Neural crest cell (in vitro differentiated cells): ENCODE data around the gene AAMP. TPM values are rescaled to one million over a fixed set of nuclear protein-coding genes. Genes with fewer than 3 reads are reported as not detected.

ENCODE experiments used
- DNase-seq: peaks from one replicate; pipeline ENCODE4 v3.0.0; 2021; ENCODE audit warnings: low read depth, mixed read lengths, low spot score
- H3K27ac Mint-ChIP-seq: one replicate; pipeline ENCODE4 v1.8.0; 2021; ENCODE audit warnings: mild to moderate bottlenecking, mixed read lengths; ENCODE audit not compliant: unreplicated experiment
- H3K27me3 Mint-ChIP-seq: 2 replicates; pipeline ENCODE4 v1.8.0; 2021; ENCODE audit warnings: low read depth, mild to moderate bottlenecking, mixed read lengths
- H3K36me3 Mint-ChIP-seq: 2 replicates; pipeline ENCODE4 v1.8.0; 2021; ENCODE audit warnings: low read depth, mild to moderate bottlenecking, mixed read lengths
- H3K4me1 Mint-ChIP-seq: 2 replicates; pipeline ENCODE4 v1.8.0; 2021; ENCODE audit warnings: mixed read lengths
- H3K4me3 Mint-ChIP-seq: one replicate; pipeline ENCODE4 v1.8.0; 2021; ENCODE audit warnings: mild to moderate bottlenecking, mixed read lengths
- H3K9me3 Mint-ChIP-seq: 2 replicates; pipeline ENCODE4 v1.8.0; 2021; ENCODE audit warnings: mixed read lengths
- total RNA-seq: library from RNA; stranded (reverse); gene quantifications from 2 replicates; pipeline ENCODE4 v1.2.1, GENCODE V29; 2021
- TF ChIP-seq, protein P1 (sequence below): fragments of 200-600 bp; sonication (generic); conservative IDR thresholded peaks from 2 replicates; pipeline ENCODE4 v1.5.0; 2021; ENCODE audit warnings: antibody characterized with exemption, mild to moderate bottlenecking

Gene AAMP
- total RNA-seq, 1 donor from 2014 or later: 76.6 TPM

DNA sequence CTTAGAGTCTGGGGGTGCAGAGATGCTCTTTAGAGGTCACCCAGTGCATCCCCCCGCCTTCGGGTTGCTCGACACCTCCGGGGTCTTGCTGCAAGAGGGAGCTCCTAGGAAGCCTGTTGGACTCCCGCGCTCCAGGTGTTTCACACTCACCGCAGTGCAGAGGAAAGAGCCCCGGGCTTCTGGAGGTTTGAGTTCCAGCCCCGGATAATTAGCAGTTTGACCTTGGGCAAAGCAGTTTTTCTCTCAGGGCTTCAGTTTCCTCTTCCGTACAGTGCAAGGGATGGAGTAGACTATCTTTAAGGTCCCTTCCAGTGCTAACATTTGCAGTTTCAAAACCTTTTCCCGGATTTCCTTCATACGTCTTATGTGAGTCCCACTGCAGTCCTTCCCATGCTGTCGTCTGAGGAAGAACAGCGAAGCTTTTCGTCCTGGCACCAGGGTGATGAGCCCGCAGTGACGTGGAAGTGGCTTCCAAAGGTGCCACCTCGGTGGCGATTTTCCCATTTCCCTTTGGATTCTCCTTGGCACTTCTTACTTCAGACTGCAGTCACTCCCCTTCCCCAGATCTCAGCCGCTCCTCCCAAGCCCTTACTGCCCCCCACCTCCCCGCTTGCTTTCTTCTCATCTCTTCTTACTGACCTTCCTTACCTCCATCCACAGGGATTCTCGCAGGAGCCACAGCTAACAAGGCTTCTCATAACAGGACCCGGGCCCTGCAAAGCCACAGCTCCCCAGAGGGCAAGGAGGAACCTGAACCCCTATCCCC, 967 bp upstream of the AAMP start:
- H3K4me3 Mint-ChIP-seq: peak overlapping the region; percentile 98
- peaks cover 7% of the 10 kb centered on the region for H3K36me3 Mint-ChIP-seq
- H3K9me3 Mint-ChIP-seq: no peaks in the 10 kb centered on the region
- H3K27me3 Mint-ChIP-seq: no peaks in the 10 kb centered on the region
- H3K27ac Mint-ChIP-seq: peak overlapping the region; percentile 85
- no peak for DNase-seq
- peaks cover 38% of the 10 kb centered on the region for H3K4me1 Mint-ChIP-seq
- TF ChIP-seq, protein P1, sequence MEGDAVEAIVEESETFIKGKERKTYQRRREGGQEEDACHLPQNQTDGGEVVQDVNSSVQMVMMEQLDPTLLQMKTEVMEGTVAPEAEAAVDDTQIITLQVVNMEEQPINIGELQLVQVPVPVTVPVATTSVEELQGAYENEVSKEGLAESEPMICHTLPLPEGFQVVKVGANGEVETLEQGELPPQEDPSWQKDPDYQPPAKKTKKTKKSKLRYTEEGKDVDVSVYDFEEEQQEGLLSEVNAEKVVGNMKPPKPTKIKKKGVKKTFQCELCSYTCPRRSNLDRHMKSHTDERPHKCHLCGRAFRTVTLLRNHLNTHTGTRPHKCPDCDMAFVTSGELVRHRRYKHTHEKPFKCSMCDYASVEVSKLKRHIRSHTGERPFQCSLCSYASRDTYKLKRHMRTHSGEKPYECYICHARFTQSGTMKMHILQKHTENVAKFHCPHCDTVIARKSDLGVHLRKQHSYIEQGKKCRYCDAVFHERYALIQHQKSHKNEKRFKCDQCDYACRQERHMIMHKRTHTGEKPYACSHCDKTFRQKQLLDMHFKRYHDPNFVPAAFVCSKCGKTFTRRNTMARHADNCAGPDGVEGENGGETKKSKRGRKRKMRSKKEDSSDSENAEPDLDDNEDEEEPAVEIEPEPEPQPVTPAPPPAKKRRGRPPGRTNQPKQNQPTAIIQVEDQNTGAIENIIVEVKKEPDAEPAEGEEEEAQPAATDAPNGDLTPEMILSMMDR: no peak

DNA sequence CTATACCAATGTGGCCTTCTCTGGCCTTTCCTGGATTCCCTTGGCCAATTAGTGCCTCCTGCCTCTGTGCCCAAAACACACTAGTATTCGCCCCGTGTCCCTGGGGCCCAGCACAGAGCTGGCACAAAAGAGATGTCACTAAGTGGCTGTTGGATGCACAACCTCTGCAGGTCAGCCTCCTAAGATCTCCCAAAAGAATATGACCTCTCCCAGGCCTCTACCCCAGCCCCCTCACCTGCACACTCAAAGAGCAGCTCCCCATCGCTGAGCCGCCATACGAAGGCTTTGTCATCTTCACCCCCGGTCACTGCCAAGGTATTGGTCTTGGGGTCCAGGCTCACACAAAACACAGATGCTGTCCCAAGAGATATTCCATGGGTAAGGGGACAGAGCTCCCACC, 2.7 kb downstream of the AAMP start:
- Mint-ChIP-seq H3K4me1 (peaks cover 33% of the 10 kb centered on the region), H3K27me3 (no peaks in the 10 kb centered on the region), H3K36me3 (peaks cover 7% of the 10 kb centered on the region), H3K27ac (no peak overlapping the region), H3K4me3 (peak overlapping the region; percentile 82), H3K9me3 (no peaks in the 10 kb centered on the region)
- TF ChIP-seq, protein P1: no peak
- DNase-seq: no peak

DNA sequence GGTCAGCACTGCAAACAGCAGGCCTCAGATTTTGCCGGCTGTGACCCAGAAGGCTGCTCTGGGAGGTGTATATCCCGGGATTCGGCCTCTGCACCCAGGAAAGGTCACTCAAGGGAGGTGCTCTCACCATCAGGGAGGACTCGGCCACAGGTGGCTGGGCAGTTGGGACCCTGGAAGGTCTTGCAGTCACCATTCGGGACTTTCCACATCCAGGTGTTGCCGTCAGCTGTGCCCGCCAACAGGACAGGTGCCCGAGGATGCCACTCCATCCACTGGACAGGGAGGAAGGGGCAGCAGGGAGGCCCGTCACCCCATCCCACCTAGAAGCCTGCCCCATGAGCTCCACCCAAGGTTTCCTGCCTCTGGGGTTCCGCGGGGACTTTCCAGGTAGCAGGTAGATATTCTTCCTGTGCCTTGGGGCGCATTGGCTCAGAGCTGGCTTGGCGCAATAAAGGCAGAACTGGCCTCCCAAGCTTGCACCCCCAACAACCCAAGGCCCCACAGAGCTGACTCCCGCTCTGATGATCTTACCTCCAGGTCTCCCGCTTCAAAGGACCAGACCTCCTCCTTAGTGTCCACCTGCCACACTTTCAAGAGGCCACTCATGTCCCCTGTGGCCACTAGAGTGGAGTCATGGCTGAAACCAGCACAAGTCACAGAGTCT, 3.5 kb downstream of the AAMP start:
- no peak overlapping the region for H3K27ac Mint-ChIP-seq
- H3K4me1 Mint-ChIP-seq: peaks cover 27% of the 10 kb centered on the region

DNA sequence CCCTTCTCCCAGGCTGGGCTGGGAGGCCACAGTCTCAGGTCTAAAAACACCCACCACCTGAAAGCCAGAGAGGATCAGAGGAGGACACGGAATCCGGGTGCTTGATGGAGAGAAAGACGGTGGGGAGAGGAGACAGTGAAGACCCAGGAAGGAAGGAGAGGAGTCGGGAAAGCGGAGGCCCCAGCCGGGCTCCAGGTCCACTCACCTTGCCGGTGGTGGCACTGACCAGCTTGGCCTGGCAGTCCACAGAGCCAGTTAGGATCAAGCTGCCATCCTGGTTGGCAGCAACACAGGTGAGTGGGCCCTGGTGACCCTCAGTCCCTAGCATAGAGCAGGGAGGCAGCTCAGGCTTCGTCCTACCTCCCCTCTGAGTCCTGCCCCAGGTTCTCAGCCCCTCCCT, 4.3 kb downstream of the AAMP start:
- Mint-ChIP-seq H3K9me3 (no peaks in the 10 kb centered on the region), H3K4me3 (peak overlapping the region; percentile 70), H3K27ac (no peak overlapping the region), H3K36me3 (peaks cover 7% of the 10 kb centered on the region), H3K4me1 (peaks cover 26% of the 10 kb centered on the region), H3K27me3 (no peaks in the 10 kb centered on the region)
- no peak for DNase-seq
- TF ChIP-seq, protein P1: no peak

More for the DNA sequence above, 3.5 kb downstream of the AAMP start:
- H3K27me3 Mint-ChIP-seq: no peaks in the 10 kb centered on the region
- peak overlapping the region; percentile 71 for H3K4me3 Mint-ChIP-seq
- no peak for DNase-seq
- no peaks in the 10 kb centered on the region for H3K9me3 Mint-ChIP-seq
- TF ChIP-seq, protein P1: no peak
- peaks cover 7% of the 10 kb centered on the region for H3K36me3 Mint-ChIP-seq

DNA sequence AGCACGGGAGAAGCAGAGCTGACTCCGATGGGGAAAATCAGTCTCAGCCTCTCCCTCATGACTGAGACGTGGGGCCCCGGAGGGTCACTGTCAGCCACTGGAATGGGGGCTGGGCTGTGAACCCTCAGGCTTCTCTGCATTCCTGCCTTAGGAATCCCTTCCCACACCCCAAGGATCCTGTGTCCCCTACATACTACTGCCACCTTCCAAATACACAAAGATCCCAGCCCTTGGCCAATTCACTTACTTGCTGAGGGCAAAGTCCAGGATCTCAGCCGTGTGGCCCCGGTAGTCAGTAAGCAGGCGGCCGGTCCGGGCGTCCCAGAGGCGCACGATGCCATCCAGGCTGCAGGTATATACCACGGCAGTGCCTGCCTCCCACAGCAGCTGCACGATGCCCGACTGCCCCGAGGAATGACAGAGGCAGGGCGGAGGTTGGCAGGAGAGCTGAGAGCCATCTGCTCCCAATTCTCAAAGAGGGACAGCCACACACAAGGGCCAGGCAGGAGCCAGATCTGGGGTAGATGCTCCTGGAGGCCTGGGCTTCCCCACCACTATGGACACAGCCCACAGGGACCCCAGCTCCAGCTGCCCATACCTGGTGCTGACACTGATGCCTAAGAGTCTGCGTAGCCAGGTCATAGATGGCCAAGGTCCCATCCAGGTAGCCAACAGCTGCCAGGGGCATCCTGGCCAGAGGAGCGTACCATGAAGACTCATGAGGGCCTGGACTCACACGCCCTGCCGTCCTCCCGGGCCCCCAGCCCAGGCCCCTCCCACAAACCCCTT, 5.0 kb downstream of the AAMP start:
- no peak overlapping the region for H3K27ac Mint-ChIP-seq
- peak overlapping the region; percentile 70 for H3K4me3 Mint-ChIP-seq
- H3K9me3 Mint-ChIP-seq: no peaks in the 10 kb centered on the region
- peaks cover 26% of the 10 kb centered on the region for H3K4me1 Mint-ChIP-seq
- DNase-seq: no peak
- H3K36me3 Mint-ChIP-seq: peaks cover 7% of the 10 kb centered on the region
- H3K27me3 Mint-ChIP-seq: no peaks in the 10 kb centered on the region
- TF ChIP-seq, protein P1: no peak
